GM19455 (cell line): ENCODE results near the gene MAZ.
"Not testable (repeated sequence)": the region's sequence is repeated elsewhere in the genome, so short reads cannot be mapped to it uniquely, and the experiment has no call there.

Source experiments
- ATAC-seq: cut with Tn5 transposase; IDR thresholded peaks from one replicate; pipeline ENCODE4 v1.9.1; 2021; ENCODE audit not compliant: unreplicated experiment

Gene MAZ

GRCh38 chr16:29806099-29806579 is at the start of gene MAZ:
Gene MAZ (plus strand): TSS chr16:29806529. CDS start chr16:29806702, 173 bp downstream.
- ATAC-seq: no peak

GRCh38 chr16:29756654-29757053 is 49.7 kb upstream of the MAZ start:
- ATAC-seq: no peak

DNA sequence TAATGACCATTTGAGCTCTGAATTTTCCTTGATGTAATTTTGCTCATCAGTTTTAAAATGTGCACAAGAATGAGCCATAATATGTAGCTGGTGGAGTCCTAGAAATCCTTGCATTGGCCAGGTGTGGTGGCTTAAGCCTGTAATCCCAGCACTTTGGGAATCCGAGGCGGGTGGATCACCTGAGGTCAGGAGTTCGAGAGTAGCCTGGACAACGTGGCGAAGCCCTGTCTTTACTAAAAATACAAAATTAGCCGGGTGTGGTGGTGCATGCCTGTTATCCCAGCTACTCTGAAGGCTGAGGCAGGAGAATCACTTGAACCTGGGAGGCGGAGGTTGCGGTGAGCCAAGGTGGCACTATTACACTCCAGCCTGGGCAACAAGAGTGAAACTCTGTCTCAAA is 49.2 kb upstream of the MAZ start:
- not testable (repeated sequence) for ATAC-seq

- ATAC-seq: no peak
Measured at GRCh38 chr16:29757950-29758466, 48.3 kb upstream of the MAZ start.

GRCh38 chr16:29760567-29761279 is 45.6 kb upstream of the MAZ start:
- ATAC-seq: no peak

DNA sequence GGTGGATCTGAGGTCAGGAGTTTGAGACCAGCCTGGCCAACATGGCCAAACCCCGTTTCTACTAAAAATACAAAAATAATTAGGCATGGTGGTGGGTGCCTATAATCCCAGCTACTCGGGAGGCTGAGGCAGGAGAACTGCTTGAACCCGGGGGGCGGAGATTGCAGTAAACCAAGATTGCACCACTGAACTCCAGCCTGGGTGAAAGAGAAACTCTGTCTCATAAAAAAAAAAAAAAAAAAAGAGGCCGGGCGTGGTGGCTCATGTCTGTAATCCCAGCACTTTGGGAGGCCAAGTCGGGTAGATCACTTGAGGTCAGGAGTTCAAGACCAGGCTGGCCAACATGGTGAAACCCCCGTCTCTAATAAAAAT is 45.1 kb upstream of the MAZ start:
- ATAC-seq: not testable (repeated sequence)

DNA sequence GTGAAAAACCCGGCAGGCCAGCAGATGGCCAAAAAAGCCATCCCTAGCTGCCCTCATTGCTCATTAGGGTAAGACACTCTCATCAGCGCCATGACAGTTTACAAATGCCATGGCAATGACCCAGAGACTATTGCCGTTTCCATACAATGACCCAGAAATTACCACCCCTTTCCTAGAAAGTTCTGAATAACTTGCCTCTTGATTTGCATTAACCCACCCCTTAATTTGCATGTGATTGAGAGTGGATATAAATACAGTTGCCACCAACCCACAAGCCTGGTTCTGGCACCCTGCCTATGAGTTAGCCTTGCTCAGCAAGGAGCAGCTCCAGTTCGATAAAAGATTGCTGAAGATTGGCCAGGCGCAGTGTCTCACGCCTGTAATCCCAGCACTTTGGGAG is 44.4 kb upstream of the MAZ start:
- ATAC-seq: no peak

GRCh38 chr16:29763326-29763725 is 43.0 kb upstream of the MAZ start:
- ATAC-seq: no peak

DNA sequence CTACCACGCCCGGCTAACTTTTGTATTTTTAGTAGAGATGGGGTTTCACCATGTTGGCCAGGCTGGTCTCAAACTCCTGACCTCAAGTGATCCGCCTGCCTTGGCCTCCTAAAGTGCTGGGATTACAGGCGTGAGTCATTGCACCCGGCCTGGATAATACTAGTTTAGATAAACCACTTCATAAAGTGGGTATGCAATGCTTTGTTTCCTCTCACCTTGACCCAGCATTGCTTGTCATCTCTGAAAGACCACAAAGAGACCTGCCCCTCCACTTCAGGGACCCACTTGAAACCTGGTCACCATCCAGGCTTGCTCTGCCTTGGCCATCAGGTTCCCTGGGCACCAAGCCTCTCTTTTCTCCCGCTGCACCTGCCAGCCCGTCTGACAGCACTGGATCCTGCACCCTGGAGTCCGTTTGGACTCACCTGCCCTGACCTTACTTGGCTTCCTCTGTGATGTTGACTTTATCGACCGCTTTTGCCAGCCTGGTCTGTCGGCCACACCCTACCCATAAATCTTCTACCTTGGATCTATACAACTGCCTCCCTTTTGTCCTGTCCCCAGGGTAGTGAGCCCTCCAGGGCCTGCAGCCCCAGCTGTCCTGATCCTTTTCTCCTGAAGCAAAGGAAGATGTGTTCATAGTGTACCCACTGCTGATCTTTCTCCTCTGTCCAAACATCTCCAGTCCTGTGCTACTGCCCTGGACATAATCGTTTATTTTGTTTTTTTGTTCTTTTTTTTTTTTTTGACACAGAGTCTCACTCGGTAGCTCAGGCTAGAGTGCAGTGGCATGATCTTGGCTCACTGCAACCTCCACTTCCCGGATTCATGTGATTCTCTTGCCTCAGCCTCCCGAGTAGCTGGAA is 40.9 kb upstream of the MAZ start:
- no peak for ATAC-seq

DNA sequence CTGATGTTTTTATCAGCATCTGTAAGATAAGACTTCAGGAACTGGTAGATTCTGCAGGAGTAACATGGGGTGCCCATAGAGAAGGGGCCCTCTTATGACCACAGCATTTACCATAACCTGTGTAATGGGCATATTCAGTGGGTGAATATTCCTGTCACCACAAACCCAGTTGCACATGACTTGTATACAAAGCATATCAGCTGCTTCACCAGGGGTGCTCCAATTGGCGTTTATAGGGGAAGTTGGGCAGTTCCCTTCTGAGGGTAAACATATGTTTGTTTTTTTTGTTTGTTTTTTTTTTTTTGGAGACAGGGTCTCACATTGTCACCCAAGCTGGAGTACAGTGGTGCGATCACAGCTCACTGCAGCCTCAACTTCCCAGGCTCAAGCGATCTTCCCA is 39.8 kb upstream of the MAZ start:
- ATAC-seq: no peak

- no peak for ATAC-seq
Measured at GRCh38 chr16:29767062-29767461, 39.3 kb upstream of the MAZ start.

- no peak for ATAC-seq
Measured at GRCh38 chr16:29769507-29769906, 36.8 kb upstream of the MAZ start.

GRCh38 chr16:29770250-29770929 is 35.9 kb upstream of the MAZ start:
- ATAC-seq: no peak

DNA sequence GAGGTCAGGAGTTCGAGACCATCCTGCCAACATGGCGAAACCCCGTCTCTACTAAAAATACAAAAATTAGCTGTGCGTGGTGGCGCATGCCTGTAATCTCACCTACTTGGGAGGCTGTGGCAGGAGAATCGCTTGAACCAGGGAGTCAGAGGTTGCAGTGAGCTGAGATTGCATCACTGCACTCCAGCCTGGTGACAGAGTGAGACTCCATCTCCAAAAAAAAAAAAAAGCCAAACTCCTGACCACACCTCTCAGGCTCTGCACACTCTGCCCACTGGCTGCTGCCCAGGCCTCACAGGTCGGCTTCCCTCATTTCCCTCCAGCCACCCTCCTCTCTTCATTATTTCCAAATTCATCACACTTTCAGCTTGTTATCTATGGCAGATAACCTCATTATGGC is 34.0 kb upstream of the MAZ start:
- not testable (repeated sequence) for ATAC-seq

GRCh38 chr16:29774730-29775129 is 31.6 kb upstream of the MAZ start:
- ATAC-seq: no peak

DNA sequence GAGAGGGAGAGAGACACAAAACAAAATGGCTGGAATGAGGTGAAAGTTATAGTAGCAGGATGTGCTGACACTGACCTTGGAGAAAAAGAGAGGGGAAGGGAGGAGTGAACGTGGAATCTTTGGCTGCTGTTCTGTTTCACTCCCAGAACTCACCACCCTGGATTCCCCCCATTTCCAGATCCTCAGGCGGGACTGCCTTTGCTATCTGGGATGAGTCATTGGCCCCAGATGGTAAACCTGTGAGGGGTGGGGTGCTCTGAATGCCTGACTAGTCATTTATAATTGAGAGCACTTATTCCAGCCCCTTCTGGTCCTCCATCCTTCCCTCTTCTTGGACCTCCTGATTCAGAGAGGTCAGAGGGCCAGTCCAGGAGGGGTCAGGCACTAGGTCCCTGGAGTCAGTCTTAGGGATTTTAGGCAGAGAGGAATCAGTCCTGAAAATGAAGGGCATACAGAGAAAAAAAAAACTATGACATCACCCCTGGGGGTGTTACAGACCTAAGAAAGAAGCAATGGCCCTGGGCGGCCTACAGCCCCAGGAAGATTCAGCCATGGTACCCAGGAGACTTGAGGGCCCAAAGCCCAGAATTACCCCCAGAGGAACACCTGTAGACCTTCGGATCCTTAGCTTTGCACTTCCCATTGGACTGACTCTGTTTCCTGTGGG is 30.5 kb upstream of the MAZ start:
- no peak for ATAC-seq

DNA sequence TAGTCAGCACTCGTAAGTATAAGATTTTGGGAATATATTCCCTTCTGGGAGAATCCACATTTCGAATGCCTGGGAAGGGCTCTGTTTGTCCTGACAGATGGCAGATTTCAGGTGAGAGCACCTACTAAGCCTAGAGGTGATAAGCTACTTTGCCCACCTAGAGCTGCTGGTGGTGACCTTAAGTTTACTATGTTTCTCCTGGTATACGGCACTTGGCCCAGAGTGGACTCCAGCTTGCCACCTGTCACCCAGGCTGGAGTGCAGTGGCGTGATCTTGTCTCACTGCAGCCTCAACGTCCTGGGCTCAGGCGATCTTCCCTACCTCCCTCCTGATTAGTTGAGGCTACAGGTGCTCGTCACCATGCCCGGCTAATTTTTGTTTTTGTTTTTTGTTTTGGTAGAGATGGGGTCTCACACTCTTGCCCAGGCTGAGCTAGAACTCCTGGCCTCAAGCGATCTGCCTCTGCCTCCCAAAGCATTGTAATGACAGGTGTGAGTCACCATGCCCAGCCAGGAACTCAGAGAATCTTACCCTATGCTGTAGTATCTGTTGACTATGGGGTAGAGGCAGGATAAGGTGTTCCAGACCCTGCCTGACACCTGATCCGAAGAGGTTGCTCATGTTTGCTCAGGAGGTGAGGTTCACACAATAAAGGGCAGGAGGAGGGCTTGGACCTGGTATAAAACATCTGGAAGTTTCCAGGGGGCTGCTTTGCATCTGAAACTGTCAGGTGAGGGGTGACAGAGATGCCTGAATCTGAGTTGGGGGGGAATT is 28.6 kb upstream of the MAZ start, which contains the start of gene ZG16:
ZG16 (plus strand) TSS at position 681 of the 775 bp plus-strand sequence. CDS start 1,011 bp downstream, outside the sequence.
- ATAC-seq: no peak

- ATAC-seq: no peak
Measured at GRCh38 chr16:29779474-29779873, 26.9 kb upstream of the MAZ start.

DNA sequence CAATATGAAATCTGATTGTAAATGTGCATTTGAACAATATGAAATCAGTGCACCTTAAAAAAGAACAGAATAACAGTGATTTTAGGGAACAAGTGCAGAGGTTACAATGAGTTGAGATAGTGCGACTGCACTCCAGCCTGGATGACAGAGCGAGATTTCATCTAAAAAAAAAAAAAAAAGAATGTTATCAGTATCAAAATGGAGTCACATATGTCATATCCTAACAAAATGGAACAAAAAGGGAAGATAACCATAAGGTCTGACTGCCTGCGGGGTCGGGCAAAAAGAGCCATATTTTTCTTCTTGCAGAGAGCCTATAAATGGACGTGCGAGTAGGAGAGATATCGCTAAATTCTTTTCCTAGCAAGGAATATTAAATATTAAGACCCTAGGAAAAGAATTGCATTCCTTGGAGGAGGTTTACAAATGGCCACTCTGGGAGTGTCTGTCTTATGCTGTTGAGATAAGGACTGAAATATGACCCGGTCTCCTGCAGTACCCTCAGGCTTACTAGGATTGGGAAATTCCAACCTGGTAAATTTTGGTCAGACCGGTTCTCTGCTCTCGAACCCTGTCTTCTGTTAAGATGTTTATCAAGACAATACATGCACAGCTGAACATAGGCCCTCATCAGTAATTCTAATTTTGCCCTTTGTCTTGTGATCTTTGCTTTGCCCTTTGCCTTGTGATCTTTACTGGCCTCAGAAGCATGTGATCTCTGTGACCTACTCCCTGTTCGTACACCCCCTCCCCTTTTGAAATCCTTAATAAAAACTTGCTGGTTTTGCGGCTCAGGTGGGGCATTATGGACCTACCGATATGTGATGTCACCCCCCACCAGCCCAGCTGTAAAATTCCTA is 23.0 kb upstream of the MAZ start:
- ATAC-seq: not testable (repeated sequence)
